H9 (cell line): ENCODE results near the gene ALOX5. TPM values are rescaled to one million over a fixed set of nuclear protein-coding genes. Genes with fewer than 3 reads are reported as not detected.

Experiments used
- DNase-seq: peaks from one replicate; pipeline ENCODE4 v3.0.0-alpha.2; 2017
- H2AFZ ChIP-seq: one replicate; pipeline ENCODE4 v1.6.1; 2013; ENCODE audit warnings: mild to moderate bottlenecking, low read length, control low read depth, moderate library complexity
- H2AK5ac ChIP-seq: 2 replicates; pipeline ENCODE4 v1.6.1; 2013; ENCODE audit warnings: low read length, control low read depth, mixed read lengths; ENCODE audit not compliant: insufficient read length
- H2BK120ac ChIP-seq: one replicate; pipeline ENCODE4 v1.6.1; 2013; ENCODE audit warnings: low read depth, mild to moderate bottlenecking, low read length, control low read depth, inconsistent platforms; ENCODE audit not compliant: poor library complexity, severe bottlenecking
- H2BK12ac ChIP-seq: 2 replicates; pipeline ENCODE4 v1.6.1; 2013; ENCODE audit warnings: low read length, control low read depth, mixed read lengths, low read depth; ENCODE audit not compliant: insufficient read length
- H2BK15ac ChIP-seq: 2 replicates; pipeline ENCODE4 v1.6.1; 2013; ENCODE audit warnings: low read depth, low read length, control low read depth
- H2BK20ac ChIP-seq: one replicate; pipeline ENCODE4 v1.6.1; 2013; ENCODE audit warnings: low read depth, mild to moderate bottlenecking, low read length, control low read depth, inconsistent platforms; ENCODE audit not compliant: poor library complexity, severe bottlenecking
- H2BK5ac ChIP-seq: 2 replicates; pipeline ENCODE4 v1.6.1; 2013; ENCODE audit warnings: low read length, control low read depth, mixed read lengths; ENCODE audit not compliant: insufficient read length
- H3K14ac ChIP-seq: 2 replicates; pipeline ENCODE4 v1.6.1; 2013; ENCODE audit warnings: low read length, control low read depth; ENCODE audit not compliant: insufficient read depth
- H3K18ac ChIP-seq: 2 replicates; pipeline ENCODE4 v1.6.1; 2013; ENCODE audit warnings: low read depth, mild to moderate bottlenecking, mixed read lengths, low read length, control low read depth; ENCODE audit not compliant: insufficient read length
- H3K23ac ChIP-seq: 2 replicates; pipeline ENCODE4 v1.6.1; 2013; ENCODE audit warnings: low read length, control low read depth, mixed read lengths, low read depth; ENCODE audit not compliant: insufficient read length
- H3K23me2 ChIP-seq: 2 replicates; pipeline ENCODE4 v1.6.1; 2013; ENCODE audit warnings: low read depth, mild to moderate bottlenecking, mixed read lengths, low read length, control low read depth; ENCODE audit not compliant: insufficient read length, poor library complexity, severe bottlenecking
- H3K27ac ChIP-seq: 2 replicates; pipeline ENCODE4 v1.5.1; 2013; ENCODE audit warnings: low read length, control low read depth, mixed read lengths, low read depth; ENCODE audit not compliant: insufficient read length
- H3K27me3 ChIP-seq: 2 replicates; pipeline ENCODE4 v1.6.1; 2013; ENCODE audit warnings: low read length, control low read depth, inconsistent platforms; ENCODE audit not compliant: insufficient read depth
- H3K4ac ChIP-seq: 2 replicates; pipeline ENCODE4 v1.6.1; 2013; ENCODE audit warnings: low read depth, mild to moderate bottlenecking, control low read depth, inconsistent platforms, low read length, moderate library complexity
- H3K4me1 ChIP-seq: 2 replicates; pipeline ENCODE4 v1.6.1; 2013; ENCODE audit warnings: low read length, control low read depth, inconsistent platforms; ENCODE audit not compliant: insufficient read depth
- H3K4me2 ChIP-seq: 2 replicates; pipeline ENCODE4 v1.6.1; 2013; ENCODE audit warnings: low read length, control low read depth, mixed read lengths; ENCODE audit not compliant: insufficient read length, insufficient read depth
- H3K56ac ChIP-seq: 2 replicates; pipeline ENCODE4 v1.6.1; 2013; ENCODE audit warnings: low read depth, mild to moderate bottlenecking, mixed read lengths, low read length, control low read depth; ENCODE audit not compliant: insufficient read length
- H3K79me1 ChIP-seq: 2 replicates; pipeline ENCODE4 v1.6.1; 2013; ENCODE audit warnings: low read depth, mild to moderate bottlenecking, moderate library complexity, low read length, control low read depth, inconsistent platforms; ENCODE audit not compliant: insufficient read depth, poor library complexity, severe bottlenecking
- H3K79me2 ChIP-seq: 2 replicates; pipeline ENCODE4 v1.6.1; 2013; ENCODE audit warnings: low read length, control low read depth, inconsistent platforms; ENCODE audit not compliant: insufficient read depth
- H3K9ac ChIP-seq: 2 replicates; pipeline ENCODE4 v1.6.1; 2013; ENCODE audit warnings: low read length, control low read depth, mixed read lengths; ENCODE audit not compliant: insufficient read length; ENCODE audit errors: extremely low read depth
- H3K9me3 ChIP-seq: one replicate; pipeline ENCODE4 v1.6.1; 2013; ENCODE audit warnings: low read depth, low read length, inconsistent platforms; ENCODE audit not compliant: control insufficient read depth
- H3T11ph ChIP-seq: one replicate; pipeline ENCODE4 v1.6.1; 2013; ENCODE audit warnings: mild to moderate bottlenecking, low read length, control low read depth, inconsistent platforms
- H4K20me1 ChIP-seq: one replicate; pipeline ENCODE4 v1.6.1; 2013; ENCODE audit not compliant: control insufficient read depth, insufficient read length, insufficient read depth
- H4K5ac ChIP-seq: 2 replicates; pipeline ENCODE4 v1.6.1; 2013; ENCODE audit warnings: low read depth, mild to moderate bottlenecking, mixed read lengths, low read length, control low read depth; ENCODE audit not compliant: insufficient read length
- H4K8ac ChIP-seq: replicated peaks from 2 replicates; pipeline ENCODE4 v1.6.1; 2013; ENCODE audit warnings: low read length, control low read depth, mixed read lengths, low read depth; ENCODE audit not compliant: insufficient read length
- H4K91ac ChIP-seq: 2 replicates; pipeline ENCODE4 v1.6.1; 2013; ENCODE audit warnings: low read depth, mild to moderate bottlenecking, moderate library complexity, mixed read lengths, low read length, control low read depth; ENCODE audit not compliant: insufficient read length
- H3K27ac Mint-ChIP-seq, 3 experiments: 2 replicates in 2 of 3; 3 replicates in 1 of 3; pipeline ENCODE4 v1.8.0; 2020 to 2021; ENCODE audit warnings: mixed read lengths in 3 of 3, mild to moderate bottlenecking in 1 of 3, moderate library complexity in 1 of 3
- H3K27me3 Mint-ChIP-seq: 2 replicates; pipeline ENCODE4 v1.8.0; 2021; ENCODE audit warnings: low read depth, mild to moderate bottlenecking, moderate library complexity, mixed read lengths
- H3K36me3 Mint-ChIP-seq, 3 experiments: 2 replicates in 2 of 3; 3 replicates in 1 of 3; pipeline ENCODE4 v1.8.0; 2020 to 2021; ENCODE audit warnings: low read depth in 3 of 3, mixed read lengths in 3 of 3; ENCODE audit not compliant: insufficient read depth in 1 of 3
- H3K4me1 Mint-ChIP-seq, 2 experiments: 2 replicates each; pipeline ENCODE4 v1.8.0; 2020; ENCODE audit warnings: mixed read lengths in 2 of 2
- H3K4me3 Mint-ChIP-seq, 2 experiments: 2 replicates in 1 of 2; 3 replicates in 1 of 2; pipeline ENCODE4 v1.8.0; 2020 to 2021; ENCODE audit warnings: mild to moderate bottlenecking in 2 of 2, mixed read lengths in 2 of 2, moderate library complexity in 1 of 2
- H3K9me3 Mint-ChIP-seq, 2 experiments: 2 replicates in 1 of 2; 3 replicates in 1 of 2; pipeline ENCODE4 v1.8.0; 2020; ENCODE audit warnings: mild to moderate bottlenecking in 2 of 2, mixed read lengths in 2 of 2, moderate library complexity in 1 of 2
- CTCF ChIP-seq: fragments of 200-600 bp; sonication (generic); conservative IDR thresholded peaks from 3 replicates; pipeline ENCODE4 v1.8.0; 2021; ENCODE audit warnings: antibody characterized with exemption, mild to moderate bottlenecking
- WGBS: extraction: QIAGEN DNeasy Blood & Tissue Kit; methylation state at CpG from one replicate; pipeline ENCODE4 v1.1.7; 2013; ENCODE audit warnings: missing lambda C conversion rate, low lambda C conversion rate, mixed read lengths; ENCODE audit not compliant: insufficient read length; ENCODE audit errors: extremely low coverage; 5-methylcytosine and 5-hydroxymethylcytosine counted together
- long read RNA-seq: library from polyadenylated mRNA; unstranded; transcript quantifications from one replicate; pipeline ENCODE4 v2.0.0, GENCODE V29; 2020
- total RNA-seq: library from RNA; stranded (reverse); gene quantifications from 2 replicates; pipeline ENCODE4 v1.2.1, GENCODE V29; 2021

The ALOX5 gene
- total RNA-seq = 3.2 and 3.7 TPM in 2 replicates
- long read RNA-seq, transcript ALOX5-207 (13 exons, 2,390 nt) = minor isoform, 8 of 32 reads
- long read RNA-seq, transcript ALOX5-201 (14 exons, 2,506 nt) = major isoform, 14 of 32 reads
- long read RNA-seq, partial matches to known transcripts = 4 of 32 reads
- long read RNA-seq, other reads (novel, unspliced or antisense) = 6 of 32 reads

GRCh38 chr10:45373576-45374349, at the start of gene ALOX5:
Gene ALOX5, plus strand, starts transcription at chr10:45374216. Its CDS starts 64 bp downstream, at chr10:45374280.
- Histone ChIP-seq H2BK12ac (no peak within 1 kb of the TSS), H3K18ac (peak within 1 kb of the TSS; percentile 49), H3K4ac (no peak within 1 kb of the TSS), H4K20me1 (no peaks in the 10 kb centered on the region), H2AFZ (no peak within 1 kb of the TSS), H2BK15ac (no peak within 1 kb of the TSS; the same call in 1 of the 2 replicates), H4K8ac (no peak within 1 kb of the TSS), H3K23ac (no peak within 1 kb of the TSS), H3K56ac (no peak within 1 kb of the TSS), H3K79me1 (no peaks in the 10 kb centered on the region), H3K79me2 (no peaks in the 10 kb centered on the region), H4K5ac (no peak within 1 kb of the TSS), H2BK120ac (no peak within 1 kb of the TSS), H3K27me3 (peaks cover 15% of the 10 kb centered on the region; the same call in 1 of the 2 replicates), H2BK20ac (no peak within 1 kb of the TSS), H2BK5ac (no peak within 1 kb of the TSS), H3K23me2 (peaks cover 12% of the 10 kb centered on the region), H3K4me2 (peak within 1 kb of the TSS; percentile 72), H3K14ac (peak within 1 kb of the TSS; percentile 9; the same call in 1 of the 2 replicates), H3K9ac (no peak within 1 kb of the TSS), H4K91ac (no peak within 1 kb of the TSS), H3K4me1 (no peaks in the 10 kb centered on the region; the same call in 1 of the 2 replicates), H3K9me3 (no peaks in the 10 kb centered on the region), H2AK5ac (no peak within 1 kb of the TSS), H3T11ph (no peak within 1 kb of the TSS), H3K27ac (no peak within 1 kb of the TSS)
- Mint-ChIP-seq H3K4me3 (peak within 1 kb of the TSS; percentile 68 to 88), H3K9me3 (no peaks in the 10 kb centered on the region), H3K4me1 (peaks cover 14 to 23% of the 10 kb centered on the region in 2 experiments), H3K27ac (peak within 1 kb of the TSS in 1 of 3 experiments; percentile 48; a peak in 1 of 7 replicates), H3K27me3 (peaks cover 85% of the 10 kb centered on the region), H3K36me3 (no peaks in the 10 kb centered on the region; a peak in 1 of 7 replicates)
- DNase-seq = peak; percentile 89
- no peak for TF ChIP-seq CTCF
- no CpG with 5 or more reads among the region's 59 CpGs for WGBS
